Adipocyte (in vitro differentiated cells): ENCODE results near the gene DDIAS.
"Not testable (repeated sequence)": the region's sequence is repeated elsewhere in the genome, so short reads cannot be mapped to it uniquely, and the experiment has no call there.

Experiments
- DNase-seq: peaks from one replicate; pipeline ENCODE4 v3.0.0-alpha.2; 2015; ENCODE audit warnings: low read depth
- H3K27me3 ChIP-seq: replicated peaks from 2 replicates; pipeline ENCODE4 v1.7.0; 2013; ENCODE audit warnings: mild to moderate bottlenecking, low read length, moderate library complexity; ENCODE audit not compliant: control insufficient read depth, insufficient read depth
- H3K36me3 ChIP-seq: 2 replicates; pipeline ENCODE4 v1.7.0; 2013; ENCODE audit warnings: low read length, mild to moderate bottlenecking, moderate library complexity; ENCODE audit not compliant: control insufficient read depth, insufficient read depth, severe bottlenecking
- H3K4me1 ChIP-seq: 2 replicates; pipeline ENCODE4 v1.7.0; 2013; ENCODE audit warnings: mild to moderate bottlenecking, low read length, moderate library complexity; ENCODE audit not compliant: control insufficient read depth, insufficient read depth
- H3K4me3 ChIP-seq: 2 replicates; pipeline ENCODE4 v1.7.0; 2013; ENCODE audit warnings: mild to moderate bottlenecking, low read length, moderate library complexity
- H3K9ac ChIP-seq: 2 replicates; pipeline ENCODE4 v1.7.0; 2013; ENCODE audit warnings: mild to moderate bottlenecking, low read length, moderate library complexity
- H3K9me3 ChIP-seq: 2 replicates; pipeline ENCODE4 v1.7.0; 2013; ENCODE audit warnings: mild to moderate bottlenecking, low read length, moderate library complexity; ENCODE audit not compliant: control insufficient read depth

The DDIAS gene

DNA sequence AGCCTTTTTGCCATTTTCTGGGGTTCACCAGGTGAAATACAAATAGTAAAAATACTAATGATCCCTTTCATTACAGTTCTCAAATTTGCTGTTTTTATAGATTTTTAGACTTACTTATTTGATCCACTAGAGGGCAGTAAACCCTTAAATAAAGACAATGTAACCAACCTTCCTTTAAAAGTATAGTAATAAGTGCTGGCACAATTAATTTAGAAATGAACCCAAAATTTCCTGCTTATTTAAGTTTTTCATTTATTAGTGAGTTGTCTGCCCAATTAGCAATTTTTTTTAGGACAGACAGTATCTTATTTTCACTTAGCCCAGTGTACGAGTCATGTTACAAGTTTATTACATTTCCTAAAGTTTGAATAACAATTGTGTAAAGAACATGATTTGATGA lies 4.7 kb downstream of the DDIAS start:
- Histone ChIP-seq H3K4me1 (peaks cover 14% of the 10 kb centered on the region), H3K27me3 (no peaks in the 10 kb centered on the region), H3K36me3 (no peaks in the 10 kb centered on the region), H3K9ac (peak overlapping the region; percentile 71), H3K4me3 (peak overlapping the region; percentile 61), H3K9me3 (no peaks in the 10 kb centered on the region)
- peak; percentile 87 for DNase-seq

DNA sequence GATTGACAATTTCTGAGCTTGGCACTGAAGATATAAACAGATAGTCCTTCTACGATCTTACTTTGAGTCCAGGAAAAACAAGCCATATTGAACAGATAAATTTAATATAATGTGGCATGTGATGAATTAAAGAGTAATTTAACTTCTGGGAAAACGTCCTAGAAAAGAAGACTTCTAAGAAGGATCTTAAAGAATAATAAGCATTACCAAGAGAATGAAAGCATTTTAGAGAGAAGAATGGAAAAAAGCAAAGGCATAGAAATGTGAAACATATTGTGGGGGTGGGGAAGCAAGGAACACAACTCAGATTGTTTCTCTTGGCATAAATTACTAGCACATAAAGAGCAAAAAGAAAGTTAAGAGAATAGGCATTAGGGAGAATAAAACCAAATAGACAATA lies 5.4 kb downstream of the DDIAS start:
- Histone ChIP-seq H3K4me3 (peak overlapping the region; percentile 61), H3K27me3 (no peaks in the 10 kb centered on the region), H3K9ac (peak overlapping the region; percentile 71), H3K4me1 (peaks cover 11% of the 10 kb centered on the region), H3K9me3 (peaks cover 6% of the 10 kb centered on the region), H3K36me3 (no peaks in the 10 kb centered on the region)
- DNase-seq, result peak; percentile 59

DNA sequence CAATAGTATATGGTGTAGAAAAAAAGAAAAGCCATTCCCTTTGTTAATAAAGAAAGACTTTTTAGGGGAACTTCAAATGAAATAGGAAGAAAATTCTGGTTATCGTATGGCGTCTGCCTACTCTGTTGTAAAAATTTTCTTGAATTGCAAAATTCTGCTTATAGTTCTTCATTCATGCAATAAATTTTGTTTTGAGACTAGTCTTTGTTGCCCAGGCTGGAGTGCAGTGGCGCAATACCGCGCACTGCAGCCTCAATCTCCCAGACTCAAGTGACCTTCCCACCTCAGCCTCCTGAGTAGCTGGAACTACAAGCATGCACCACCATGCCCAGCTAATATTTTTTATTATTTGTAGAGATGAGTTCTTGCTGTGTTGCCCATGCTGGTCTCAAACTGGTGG lies 5.8 kb downstream of the DDIAS start:
- Histone ChIP-seq H3K4me3 (peak overlapping the region; percentile 61), H3K9ac (peak overlapping the region; percentile 71), H3K9me3 (peaks cover 9% of the 10 kb centered on the region), H3K36me3 (no peaks in the 10 kb centered on the region), H3K27me3 (no peaks in the 10 kb centered on the region), H3K4me1 (peaks cover 10% of the 10 kb centered on the region)
- peak; percentile 7 for DNase-seq

DNA sequence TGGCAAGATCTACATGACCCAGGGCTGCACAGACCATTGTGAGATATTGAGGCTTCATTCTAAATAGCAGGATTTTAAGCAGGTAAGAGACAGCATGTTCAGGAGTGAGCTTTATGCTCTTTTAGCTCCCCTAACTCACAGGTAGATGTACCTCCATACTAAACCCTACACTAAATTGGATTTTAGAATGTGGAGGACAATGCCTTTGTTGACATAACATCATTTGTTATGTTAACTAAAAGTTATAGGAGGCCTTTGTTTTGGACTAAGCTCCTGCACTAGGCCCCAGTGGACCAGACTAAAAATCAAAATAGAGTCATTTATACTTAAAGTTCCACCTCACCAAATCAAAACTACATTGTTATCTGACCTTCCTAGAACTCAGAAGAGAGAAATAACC lies 6.8 kb downstream of the DDIAS start:
- no peak for DNase-seq
- Histone ChIP-seq H3K27me3 (no peaks in the 10 kb centered on the region), H3K36me3 (no peaks in the 10 kb centered on the region), H3K9ac (no peak overlapping the region), H3K4me1 (peaks cover 10% of the 10 kb centered on the region), H3K4me3 (no peak overlapping the region), H3K9me3 (peaks cover 9% of the 10 kb centered on the region)

DNA sequence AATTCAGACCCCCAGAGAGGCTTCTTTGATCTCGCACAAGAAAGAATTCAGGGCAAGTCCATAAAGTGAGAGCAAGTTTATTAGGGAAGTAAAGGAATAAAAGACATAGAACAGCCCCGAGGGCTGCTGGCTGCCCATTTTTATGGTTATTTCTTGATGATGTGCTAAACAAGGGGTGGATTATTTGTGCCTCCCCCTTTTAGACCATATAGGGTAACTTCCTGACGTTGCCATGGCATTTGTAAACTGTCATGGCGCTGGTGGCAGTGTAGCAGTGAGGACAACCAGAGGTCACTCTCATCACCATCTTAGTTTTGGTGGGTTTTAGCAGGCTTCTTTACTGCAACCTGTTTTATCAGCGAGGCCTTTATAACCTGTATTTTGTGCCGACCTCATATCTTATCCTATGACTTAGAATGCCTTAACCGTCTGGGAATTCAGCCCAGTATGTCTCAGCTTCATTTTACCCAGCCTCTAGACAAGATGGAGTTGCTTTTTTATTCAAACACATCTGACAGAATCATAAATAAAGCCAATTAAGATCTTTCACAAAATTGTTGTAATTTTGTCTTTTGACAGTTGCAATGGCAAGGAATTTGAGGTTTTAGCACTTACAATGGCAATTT lies 7.6 kb downstream of the DDIAS start:
- DNase-seq, result no peak
- H3K9me3 ChIP-seq, result peaks cover 9% of the 10 kb centered on the region
- H3K9ac ChIP-seq, result no peak overlapping the region
- no peaks in the 10 kb centered on the region for H3K36me3 ChIP-seq
- no peaks in the 10 kb centered on the region for H3K27me3 ChIP-seq
- H3K4me3 ChIP-seq, result no peak overlapping the region
- H3K4me1 ChIP-seq, result peaks cover 10% of the 10 kb centered on the region

DNA sequence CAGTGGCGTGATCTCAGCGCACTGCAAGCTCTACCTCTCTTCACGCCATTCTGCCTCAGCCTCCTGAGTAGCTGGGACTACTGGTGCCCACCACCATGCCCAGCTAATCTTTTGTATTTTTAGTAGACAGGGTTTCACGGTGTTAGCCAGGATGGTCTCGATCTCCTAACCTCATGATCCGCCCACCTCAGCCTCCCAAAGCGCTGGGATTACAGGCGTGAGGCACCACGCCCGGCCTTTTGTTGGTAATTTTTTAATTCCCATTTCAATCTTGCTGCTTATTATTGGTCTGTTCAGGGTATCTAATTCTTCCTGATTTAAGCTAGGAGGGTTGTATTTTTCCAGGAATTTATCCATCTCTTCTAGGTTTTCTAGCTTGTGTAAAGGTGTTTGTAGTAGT lies 18.2 kb downstream of the DDIAS start:
- not testable (repeated sequence) for H3K4me1 ChIP-seq, H3K9ac ChIP-seq, H3K27me3 ChIP-seq, H3K36me3 ChIP-seq, H3K9me3 ChIP-seq, DNase-seq, H3K4me3 ChIP-seq

DNA sequence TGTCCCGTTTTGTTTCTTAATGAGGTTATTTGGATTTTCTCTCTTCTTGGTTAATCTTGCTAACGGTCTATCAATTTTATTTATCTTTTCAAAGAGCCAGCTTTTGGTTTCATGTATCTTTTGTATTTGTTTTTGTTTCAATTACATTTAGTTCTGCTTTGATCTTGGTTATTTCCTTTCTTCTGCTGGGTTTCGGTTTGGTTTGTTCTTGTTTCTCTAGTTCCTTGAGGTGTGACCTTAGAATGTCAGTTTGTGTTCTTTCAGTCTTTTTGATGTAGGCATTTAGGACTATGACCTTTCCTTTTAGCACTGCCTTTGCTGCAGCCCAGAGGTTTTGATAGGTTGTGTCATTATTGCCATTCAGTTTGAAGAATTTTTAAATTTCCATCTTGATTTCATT lies 18.7 kb downstream of the DDIAS start:
- H3K9me3 ChIP-seq, H3K27me3 ChIP-seq, DNase-seq, H3K9ac ChIP-seq, H3K4me3 ChIP-seq, H3K36me3 ChIP-seq, H3K4me1 ChIP-seq: not testable (repeated sequence)

DNA sequence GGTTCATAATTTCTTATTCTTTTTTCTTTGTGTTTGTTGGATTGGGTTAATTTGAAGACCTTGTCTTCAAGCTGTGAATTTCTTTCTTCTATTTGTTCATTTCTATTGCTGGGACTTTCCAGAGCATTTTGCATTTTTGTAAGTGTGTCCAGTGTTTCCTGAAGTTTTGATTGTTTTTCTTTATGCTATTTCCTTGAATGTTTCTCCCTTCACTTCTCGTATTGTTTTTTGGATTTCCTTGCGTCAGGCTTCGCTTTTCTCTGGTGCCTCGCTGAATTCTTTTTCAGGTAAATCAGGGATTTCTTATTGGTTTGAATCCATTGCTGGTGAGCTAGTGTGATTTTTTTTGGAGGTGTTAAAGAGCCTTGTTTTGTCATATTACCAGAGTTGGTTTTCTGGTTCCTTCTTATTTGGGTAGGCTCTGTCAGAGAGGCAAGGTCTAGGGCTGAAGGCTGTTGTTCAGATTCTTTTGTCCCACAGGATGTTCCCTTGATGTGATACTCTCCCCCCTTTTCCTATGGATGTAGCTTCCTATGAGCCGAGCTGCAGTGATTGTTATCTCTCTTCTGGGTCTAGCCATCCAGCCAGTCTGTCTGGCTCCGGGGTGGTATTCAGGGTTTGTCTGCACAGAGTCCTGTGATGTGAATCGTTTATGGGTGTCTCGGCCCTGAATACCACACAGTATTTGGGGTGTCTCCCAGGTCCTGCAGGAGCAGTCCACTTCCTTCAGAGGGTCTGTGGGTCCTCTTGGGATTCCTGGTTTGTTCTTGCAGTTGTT lies 21.0 kb downstream of the DDIAS start:
- H3K4me1 ChIP-seq, H3K9me3 ChIP-seq, DNase-seq, H3K4me3 ChIP-seq, H3K36me3 ChIP-seq, H3K9ac ChIP-seq, H3K27me3 ChIP-seq: not testable (repeated sequence)

DNA sequence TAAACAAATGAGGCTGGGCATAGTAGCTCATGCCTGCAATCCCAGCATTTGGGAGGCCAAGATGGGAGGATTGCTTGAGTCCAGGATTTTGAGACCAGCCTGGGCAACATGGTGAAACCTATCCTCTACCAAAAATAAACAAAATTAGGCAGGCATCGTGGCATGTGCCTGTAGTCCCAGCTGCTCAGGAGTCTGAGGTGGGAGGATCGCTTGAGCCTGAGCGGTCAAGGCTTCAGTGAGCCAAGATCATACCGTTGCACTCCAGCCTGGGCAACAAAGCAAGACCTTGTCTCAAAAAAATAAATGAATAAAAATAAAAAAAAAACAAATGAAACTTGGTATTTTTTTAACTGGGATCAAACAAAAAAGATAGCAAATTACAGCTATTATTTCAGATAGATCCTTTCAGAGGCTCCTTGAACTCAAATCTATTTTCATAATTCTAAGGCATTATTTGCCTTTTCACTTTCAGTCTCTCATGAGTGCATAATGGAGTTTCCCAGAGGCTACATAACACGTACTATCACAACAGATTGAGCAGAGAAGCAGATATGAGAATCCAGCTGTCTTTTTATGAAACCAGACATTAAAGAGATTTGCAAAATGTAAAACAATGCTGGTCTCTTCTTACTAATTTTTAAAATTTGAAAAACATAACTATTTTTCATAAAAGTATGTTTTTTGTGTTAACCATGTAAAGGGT lies 23.1 kb downstream of the DDIAS start:
- Histone ChIP-seq H3K4me1 (no peaks in the 10 kb centered on the region), H3K27me3 (no peaks in the 10 kb centered on the region), H3K36me3 (no peaks in the 10 kb centered on the region), H3K9me3 (no peaks in the 10 kb centered on the region), H3K9ac (no peak overlapping the region), H3K4me3 (no peak overlapping the region)
- no peak for DNase-seq

DNA sequence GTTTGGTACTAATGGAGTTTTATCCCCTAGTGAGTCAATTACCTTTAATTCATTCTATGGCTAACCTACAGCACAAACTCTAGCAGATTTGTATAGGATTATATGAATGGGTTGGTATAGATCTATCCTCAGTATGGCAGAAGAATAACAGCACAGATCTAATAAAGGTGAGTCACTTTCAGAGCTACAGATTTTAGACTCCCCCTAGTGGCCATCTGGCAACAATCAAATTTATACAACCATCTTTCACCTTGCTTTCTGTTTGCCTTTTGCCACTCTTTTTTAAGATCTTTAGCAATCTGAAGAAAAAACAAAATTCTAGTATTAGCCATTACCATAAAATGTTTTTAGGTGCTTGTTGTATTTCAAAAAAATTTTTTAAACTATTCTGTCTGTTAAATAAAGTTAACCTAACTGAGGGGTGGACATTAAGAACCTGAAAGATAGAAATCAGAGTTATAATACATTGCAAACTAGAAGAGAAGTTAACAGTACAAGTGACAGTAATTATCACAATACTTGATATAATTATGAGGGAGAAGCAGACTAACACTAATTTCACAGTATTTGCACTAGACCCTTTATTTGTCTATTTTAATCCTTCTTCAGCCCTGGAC lies 25.8 kb downstream of the DDIAS start:
- Histone ChIP-seq H3K9ac (no peak overlapping the region), H3K4me1 (no peaks in the 10 kb centered on the region), H3K9me3 (no peaks in the 10 kb centered on the region), H3K4me3 (no peak overlapping the region), H3K36me3 (no peaks in the 10 kb centered on the region), H3K27me3 (no peaks in the 10 kb centered on the region)
- DNase-seq, result peak; percentile 89

DNA sequence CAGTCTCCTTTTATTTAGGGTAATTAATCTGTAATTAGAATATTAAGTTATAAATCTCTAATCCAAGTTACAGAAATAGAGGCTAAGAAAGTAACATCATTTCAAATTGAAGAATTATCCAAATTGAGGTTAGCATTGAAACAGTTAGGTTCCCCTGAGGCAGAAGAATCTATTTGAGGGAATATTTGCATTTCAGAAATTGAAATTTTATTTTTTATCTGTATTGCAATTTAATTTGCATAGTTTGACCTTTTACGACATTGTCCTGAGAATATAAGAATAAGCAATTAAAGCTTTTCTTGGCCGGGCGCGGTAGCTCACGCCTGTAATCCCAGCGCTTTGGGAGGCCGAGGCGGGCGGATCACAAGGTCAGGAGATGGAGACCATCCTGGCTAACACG lies 27.6 kb downstream of the DDIAS start:
- H3K4me1 ChIP-seq, result no peaks in the 10 kb centered on the region
- no peaks in the 10 kb centered on the region for H3K27me3 ChIP-seq
- no peaks in the 10 kb centered on the region for H3K36me3 ChIP-seq
- no peak overlapping the region for H3K4me3 ChIP-seq
- H3K9me3 ChIP-seq, result no peaks in the 10 kb centered on the region
- DNase-seq, result no peak
- H3K9ac ChIP-seq, result no peak overlapping the region
